ENCODE results near the gene GTF3C2. TPM values are rescaled to one million over a fixed set of nuclear protein-coding genes. Genes with fewer than 3 reads are reported as not detected.
A peak's percentile ranks its signal among the peaks of the same experiment; 100 is the strongest.
"Not testable (repeated sequence)": the region's sequence is repeated elsewhere in the genome, so short reads cannot be mapped to it uniquely, and the experiment has no call there.

The GTF3C2 gene
- total RNA-seq, 1 donor from 2014 or later = 16.2 TPM

DNA sequence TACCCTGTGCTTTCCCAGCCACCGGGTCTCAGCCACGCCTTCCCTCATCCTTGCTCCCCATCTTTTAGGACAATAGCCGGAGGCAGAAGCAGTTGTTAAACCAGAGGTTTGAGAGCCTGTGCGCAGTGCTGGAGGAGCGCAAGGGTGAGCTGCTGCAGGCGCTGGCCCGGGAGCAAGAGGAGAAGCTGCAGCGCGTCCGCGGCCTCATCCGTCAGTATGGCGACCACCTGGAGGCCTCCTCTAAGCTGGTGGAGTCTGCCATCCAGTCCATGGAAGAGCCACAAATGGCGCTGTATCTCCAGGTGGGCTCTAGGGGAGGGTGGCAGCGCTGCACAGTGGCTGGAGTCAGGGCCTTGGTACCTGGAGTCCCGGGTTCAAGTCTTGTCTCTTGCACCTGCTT lies 51.0 kb downstream of the GTF3C2 start:
- DNase-seq = no peak
- H3K9me3 ChIP-seq (replicated peaks) = no peaks in the 10 kb centered on the region
- H3K27me3 ChIP-seq (ENCODE audit: low read depth) = peaks cover 44% of the 10 kb centered on the region
- H3K27ac ChIP-seq (replicated peaks) = peak overlapping the region; percentile 8
- H3K4me3 ChIP-seq = no peak overlapping the region
- peaks cover 53% of the 10 kb centered on the region for H3K4me1 ChIP-seq
- peaks cover 70% of the 10 kb centered on the region for H3K36me3 ChIP-seq
- intact Hi-C loops (cut with micrococcal nuclease) = no loop called here
- TF ChIP-seq, protein P1, sequence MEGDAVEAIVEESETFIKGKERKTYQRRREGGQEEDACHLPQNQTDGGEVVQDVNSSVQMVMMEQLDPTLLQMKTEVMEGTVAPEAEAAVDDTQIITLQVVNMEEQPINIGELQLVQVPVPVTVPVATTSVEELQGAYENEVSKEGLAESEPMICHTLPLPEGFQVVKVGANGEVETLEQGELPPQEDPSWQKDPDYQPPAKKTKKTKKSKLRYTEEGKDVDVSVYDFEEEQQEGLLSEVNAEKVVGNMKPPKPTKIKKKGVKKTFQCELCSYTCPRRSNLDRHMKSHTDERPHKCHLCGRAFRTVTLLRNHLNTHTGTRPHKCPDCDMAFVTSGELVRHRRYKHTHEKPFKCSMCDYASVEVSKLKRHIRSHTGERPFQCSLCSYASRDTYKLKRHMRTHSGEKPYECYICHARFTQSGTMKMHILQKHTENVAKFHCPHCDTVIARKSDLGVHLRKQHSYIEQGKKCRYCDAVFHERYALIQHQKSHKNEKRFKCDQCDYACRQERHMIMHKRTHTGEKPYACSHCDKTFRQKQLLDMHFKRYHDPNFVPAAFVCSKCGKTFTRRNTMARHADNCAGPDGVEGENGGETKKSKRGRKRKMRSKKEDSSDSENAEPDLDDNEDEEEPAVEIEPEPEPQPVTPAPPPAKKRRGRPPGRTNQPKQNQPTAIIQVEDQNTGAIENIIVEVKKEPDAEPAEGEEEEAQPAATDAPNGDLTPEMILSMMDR (IDR thresholded peaks at IDR 0.05; ENCODE audit: borderline replicate concordance) = no peak

DNA sequence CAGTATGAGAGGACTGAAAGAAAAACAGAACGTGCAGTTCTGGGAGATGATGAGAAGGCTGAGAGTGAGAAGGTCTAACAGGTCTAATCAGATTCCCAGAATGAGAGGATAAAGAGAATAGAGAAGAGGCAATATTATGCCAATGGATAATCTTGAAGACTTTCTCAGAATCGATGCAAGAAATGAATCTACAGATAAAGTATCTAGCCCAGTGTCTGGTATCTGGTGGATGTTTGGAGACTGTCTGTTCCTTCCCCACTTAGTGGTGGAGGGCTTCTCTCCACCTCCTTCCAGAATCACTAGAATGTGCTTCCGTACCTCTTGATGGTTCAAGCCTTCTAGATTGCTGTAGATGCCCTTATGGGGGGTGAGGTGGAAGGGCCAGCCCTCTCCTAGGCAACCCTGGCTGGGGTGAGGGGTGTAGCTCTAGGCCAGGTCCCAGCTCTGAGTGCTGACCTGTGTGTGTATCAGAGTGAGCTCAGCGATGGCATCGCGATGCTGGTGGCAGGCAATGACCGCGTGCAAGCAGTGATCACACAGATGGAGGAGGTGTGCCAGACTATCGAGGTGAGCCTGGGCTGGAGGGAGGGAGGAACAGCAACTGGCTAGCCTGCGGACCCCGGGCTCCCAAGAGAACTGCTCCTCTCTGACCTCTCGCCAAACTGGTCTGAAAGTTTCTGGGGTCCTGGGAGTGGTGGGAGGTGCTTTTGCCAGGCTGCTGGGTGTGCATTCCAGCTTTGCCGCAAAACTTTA lies 51.9 kb downstream of the GTF3C2 start:
- Histone ChIP-seq H3K27me3 (ENCODE audit: low read depth) (peaks cover 44% of the 10 kb centered on the region), H3K27ac (replicated peaks) (no peak overlapping the region)

DNA sequence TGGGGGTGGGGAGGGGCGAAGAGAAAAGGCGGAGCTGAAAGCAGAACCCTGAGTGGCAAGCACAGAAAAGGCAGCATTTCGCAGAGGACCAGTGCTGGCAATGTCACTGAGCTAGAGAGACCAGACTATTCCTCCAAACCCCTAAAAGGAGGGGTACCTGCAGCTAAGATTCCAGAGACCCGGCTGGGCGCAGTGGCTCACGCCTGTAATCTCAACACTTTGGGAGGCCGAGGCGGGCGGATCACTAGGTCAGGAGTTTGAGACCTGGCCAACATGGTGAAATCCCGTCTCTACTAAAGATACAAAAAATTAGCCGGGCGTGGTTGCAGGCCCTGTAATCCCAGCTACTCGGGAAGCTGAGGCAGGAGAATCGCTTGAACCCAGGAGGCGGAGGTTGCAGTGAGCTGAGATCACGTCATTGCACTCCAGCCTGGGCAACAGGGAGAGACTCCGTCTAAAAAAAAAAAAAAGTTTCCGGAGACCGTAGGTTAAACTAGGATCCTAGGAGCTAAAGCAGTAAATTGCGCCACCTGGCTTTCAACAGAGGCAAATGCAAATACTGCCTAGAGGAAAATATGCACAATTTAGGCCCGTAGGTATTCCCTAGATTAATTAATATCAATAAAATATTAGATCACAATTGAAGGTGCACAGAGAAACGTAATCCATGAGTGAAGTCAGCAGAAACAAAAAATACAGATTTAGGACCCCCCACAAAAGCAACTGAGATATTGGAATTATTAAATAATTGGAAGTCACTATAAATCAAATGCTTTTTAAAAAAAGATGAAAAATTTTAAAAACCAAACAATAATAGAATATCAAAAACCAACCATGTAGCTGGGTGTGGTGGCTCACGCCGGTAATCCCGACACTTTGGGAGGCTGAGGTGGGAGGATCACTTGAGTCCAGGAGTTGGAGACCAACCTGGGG lies 53.2 kb downstream of the GTF3C2 start:
- intact Hi-C loops (cut with micrococcal nuclease) = no loop called here
- peaks cover 39% of the 10 kb centered on the region for H3K27me3 ChIP-seq (ENCODE audit: low read depth)
- no peak for DNase-seq
- peaks cover 68% of the 10 kb centered on the region for H3K36me3 ChIP-seq
- H3K4me1 ChIP-seq = peaks cover 57% of the 10 kb centered on the region
- H3K27ac ChIP-seq (replicated peaks) = peak overlapping the region; percentile 67
- TF ChIP-seq, protein P1 (IDR thresholded peaks at IDR 0.05; ENCODE audit: borderline replicate concordance) = peak; percentile 91
- H3K9me3 ChIP-seq (replicated peaks) = no peaks in the 10 kb centered on the region
- H3K4me3 ChIP-seq = peak overlapping the region; percentile 55

More for the DNA sequence above, 51.9 kb downstream of the GTF3C2 start:
- Histone ChIP-seq H3K36me3 (peaks cover 70% of the 10 kb centered on the region), H3K9me3 (replicated peaks) (no peaks in the 10 kb centered on the region), H3K4me3 (no peak overlapping the region), H3K4me1 (peaks cover 53% of the 10 kb centered on the region)
- intact Hi-C loops (cut with micrococcal nuclease) = no loop called here
- no peak for DNase-seq
- TF ChIP-seq, protein P1 (IDR thresholded peaks at IDR 0.05; ENCODE audit: borderline replicate concordance) = no peak

DNA sequence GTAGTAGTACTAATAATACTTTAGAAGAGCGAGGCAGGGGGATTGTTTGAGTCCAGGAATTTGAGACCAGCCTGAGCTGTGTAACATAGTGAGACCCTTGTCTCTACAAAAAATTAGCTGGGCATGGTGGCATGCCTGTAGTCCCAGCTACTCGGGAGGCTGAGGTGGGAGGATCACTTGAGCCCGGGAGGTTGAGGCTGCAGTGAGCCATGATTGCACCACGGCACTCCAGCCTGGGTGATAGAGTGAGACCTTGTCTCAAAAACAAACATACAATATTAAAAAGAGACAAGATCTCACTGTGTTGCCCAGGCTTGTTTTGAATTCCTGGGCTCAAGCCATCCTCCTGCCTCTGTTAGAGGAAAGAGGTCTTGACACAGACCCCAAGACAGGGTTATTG lies 56.0 kb downstream of the GTF3C2 start:
- DNase-seq; H3K27ac ChIP-seq (replicated peaks); H3K4me3 ChIP-seq; intact Hi-C loops (cut with micrococcal nuclease); H3K9me3 ChIP-seq (replicated peaks): not testable (repeated sequence)
- H3K27me3 ChIP-seq (ENCODE audit: low read depth) = peaks cover 11% of the 10 kb centered on the region
- H3K4me1 ChIP-seq = peaks cover 58% of the 10 kb centered on the region
- H3K36me3 ChIP-seq = peaks cover 41% of the 10 kb centered on the region

DNA sequence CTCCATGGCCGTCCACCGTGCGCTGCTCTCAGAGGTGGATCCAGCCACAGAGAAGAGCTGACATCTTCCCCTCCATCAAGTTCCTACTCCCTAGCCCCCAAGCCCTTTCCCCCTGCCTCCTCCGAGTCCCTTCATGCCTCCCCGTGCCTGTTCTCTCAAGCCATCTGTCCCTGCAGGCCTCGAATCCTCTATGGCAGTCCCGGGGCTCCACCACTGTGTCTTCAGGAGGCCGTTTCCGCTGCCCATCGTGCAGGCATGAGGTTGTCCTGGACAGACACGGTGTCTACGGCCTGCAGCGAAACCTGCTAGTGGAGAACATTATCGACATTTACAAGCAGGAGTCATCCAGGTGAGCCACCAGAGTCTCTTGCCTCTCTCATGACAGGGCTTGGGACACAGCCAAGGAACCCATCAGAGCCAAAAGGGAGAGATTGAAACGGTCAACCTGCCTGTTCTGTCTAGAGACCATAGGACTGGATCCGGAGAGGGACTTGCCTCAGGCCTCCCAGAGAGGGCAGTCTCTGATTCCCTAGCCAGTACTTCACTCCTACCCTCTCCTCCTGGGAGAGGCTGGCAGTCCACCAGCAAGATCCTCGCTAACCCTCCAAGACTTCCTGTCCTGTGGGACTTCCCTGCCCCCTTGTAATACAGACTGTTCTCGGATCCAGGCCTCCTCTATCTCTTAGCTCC lies 58.0 kb downstream of the GTF3C2 start:
- Histone ChIP-seq H3K27me3 (ENCODE audit: low read depth) (no peaks in the 10 kb centered on the region), H3K9me3 (replicated peaks) (no peaks in the 10 kb centered on the region), H3K36me3 (peaks cover 26% of the 10 kb centered on the region), H3K4me1 (peaks cover 77% of the 10 kb centered on the region), H3K27ac (replicated peaks) (peak overlapping the region; percentile 19), H3K4me3 (no peak overlapping the region)
- intact Hi-C loops (cut with micrococcal nuclease) = loop anchor here (10.0 kb wide), 1 partner anchor 204 kb away; no protein-coding TSS in a partner anchor
- no peak for DNase-seq
- TF ChIP-seq, protein P1 (IDR thresholded peaks at IDR 0.05; ENCODE audit: borderline replicate concordance) = no peak
